H9 (cell line): ENCODE data around the gene RNF17. TPM values are rescaled to one million over a fixed set of nuclear protein-coding genes. Genes with fewer than 3 reads are reported as not detected.

Experiments used
- DNase-seq: peaks from one replicate; pipeline ENCODE4 v3.0.0-alpha.2; 2017
- H2AFZ ChIP-seq: one replicate; pipeline ENCODE4 v1.6.1; 2013; ENCODE audit warnings: mild to moderate bottlenecking, low read length, control low read depth, moderate library complexity
- H2AK5ac ChIP-seq: 2 replicates; pipeline ENCODE4 v1.6.1; 2013; ENCODE audit warnings: low read length, control low read depth, mixed read lengths; ENCODE audit not compliant: insufficient read length
- H2BK120ac ChIP-seq: one replicate; pipeline ENCODE4 v1.6.1; 2013; ENCODE audit warnings: low read depth, mild to moderate bottlenecking, low read length, control low read depth, inconsistent platforms; ENCODE audit not compliant: poor library complexity, severe bottlenecking
- H2BK12ac ChIP-seq: 2 replicates; pipeline ENCODE4 v1.6.1; 2013; ENCODE audit warnings: low read length, control low read depth, mixed read lengths, low read depth; ENCODE audit not compliant: insufficient read length
- H2BK15ac ChIP-seq: 2 replicates; pipeline ENCODE4 v1.6.1; 2013; ENCODE audit warnings: low read depth, low read length, control low read depth
- H2BK20ac ChIP-seq: one replicate; pipeline ENCODE4 v1.6.1; 2013; ENCODE audit warnings: low read depth, mild to moderate bottlenecking, low read length, control low read depth, inconsistent platforms; ENCODE audit not compliant: poor library complexity, severe bottlenecking
- H2BK5ac ChIP-seq: 2 replicates; pipeline ENCODE4 v1.6.1; 2013; ENCODE audit warnings: low read length, control low read depth, mixed read lengths; ENCODE audit not compliant: insufficient read length
- H3K14ac ChIP-seq: 2 replicates; pipeline ENCODE4 v1.6.1; 2013; ENCODE audit warnings: low read length, control low read depth; ENCODE audit not compliant: insufficient read depth
- H3K18ac ChIP-seq: 2 replicates; pipeline ENCODE4 v1.6.1; 2013; ENCODE audit warnings: low read depth, mild to moderate bottlenecking, mixed read lengths, low read length, control low read depth; ENCODE audit not compliant: insufficient read length
- H3K23ac ChIP-seq: 2 replicates; pipeline ENCODE4 v1.6.1; 2013; ENCODE audit warnings: low read length, control low read depth, mixed read lengths, low read depth; ENCODE audit not compliant: insufficient read length
- H3K23me2 ChIP-seq: 2 replicates; pipeline ENCODE4 v1.6.1; 2013; ENCODE audit warnings: low read depth, mild to moderate bottlenecking, mixed read lengths, low read length, control low read depth; ENCODE audit not compliant: insufficient read length, poor library complexity, severe bottlenecking
- H3K27ac ChIP-seq: 2 replicates; pipeline ENCODE4 v1.5.1; 2013; ENCODE audit warnings: low read length, control low read depth, mixed read lengths, low read depth; ENCODE audit not compliant: insufficient read length
- H3K27me3 ChIP-seq: 2 replicates; pipeline ENCODE4 v1.6.1; 2013; ENCODE audit warnings: low read length, control low read depth, inconsistent platforms; ENCODE audit not compliant: insufficient read depth
- H3K4ac ChIP-seq: 2 replicates; pipeline ENCODE4 v1.6.1; 2013; ENCODE audit warnings: low read depth, mild to moderate bottlenecking, control low read depth, inconsistent platforms, low read length, moderate library complexity
- H3K4me1 ChIP-seq: 2 replicates; pipeline ENCODE4 v1.6.1; 2013; ENCODE audit warnings: low read length, control low read depth, inconsistent platforms; ENCODE audit not compliant: insufficient read depth
- H3K4me2 ChIP-seq: 2 replicates; pipeline ENCODE4 v1.6.1; 2013; ENCODE audit warnings: low read length, control low read depth, mixed read lengths; ENCODE audit not compliant: insufficient read length, insufficient read depth
- H3K56ac ChIP-seq: 2 replicates; pipeline ENCODE4 v1.6.1; 2013; ENCODE audit warnings: low read depth, mild to moderate bottlenecking, mixed read lengths, low read length, control low read depth; ENCODE audit not compliant: insufficient read length
- H3K79me1 ChIP-seq: 2 replicates; pipeline ENCODE4 v1.6.1; 2013; ENCODE audit warnings: low read depth, mild to moderate bottlenecking, moderate library complexity, low read length, control low read depth, inconsistent platforms; ENCODE audit not compliant: insufficient read depth, poor library complexity, severe bottlenecking
- H3K79me2 ChIP-seq: 2 replicates; pipeline ENCODE4 v1.6.1; 2013; ENCODE audit warnings: low read length, control low read depth, inconsistent platforms; ENCODE audit not compliant: insufficient read depth
- H3K9ac ChIP-seq: 2 replicates; pipeline ENCODE4 v1.6.1; 2013; ENCODE audit warnings: low read length, control low read depth, mixed read lengths; ENCODE audit not compliant: insufficient read length; ENCODE audit errors: extremely low read depth
- H3K9me3 ChIP-seq: one replicate; pipeline ENCODE4 v1.6.1; 2013; ENCODE audit warnings: low read depth, low read length, inconsistent platforms; ENCODE audit not compliant: control insufficient read depth
- H3T11ph ChIP-seq: one replicate; pipeline ENCODE4 v1.6.1; 2013; ENCODE audit warnings: mild to moderate bottlenecking, low read length, control low read depth, inconsistent platforms
- H4K20me1 ChIP-seq: one replicate; pipeline ENCODE4 v1.6.1; 2013; ENCODE audit not compliant: control insufficient read depth, insufficient read length, insufficient read depth
- H4K5ac ChIP-seq: 2 replicates; pipeline ENCODE4 v1.6.1; 2013; ENCODE audit warnings: low read depth, mild to moderate bottlenecking, mixed read lengths, low read length, control low read depth; ENCODE audit not compliant: insufficient read length
- H4K8ac ChIP-seq: replicated peaks from 2 replicates; pipeline ENCODE4 v1.6.1; 2013; ENCODE audit warnings: low read length, control low read depth, mixed read lengths, low read depth; ENCODE audit not compliant: insufficient read length
- H4K91ac ChIP-seq: 2 replicates; pipeline ENCODE4 v1.6.1; 2013; ENCODE audit warnings: low read depth, mild to moderate bottlenecking, moderate library complexity, mixed read lengths, low read length, control low read depth; ENCODE audit not compliant: insufficient read length
- H3K27ac Mint-ChIP-seq, 3 experiments: 2 replicates in 2 of 3; 3 replicates in 1 of 3; pipeline ENCODE4 v1.8.0; 2020 to 2021; ENCODE audit warnings: mixed read lengths in 3 of 3, mild to moderate bottlenecking in 1 of 3, moderate library complexity in 1 of 3
- H3K27me3 Mint-ChIP-seq: 2 replicates; pipeline ENCODE4 v1.8.0; 2021; ENCODE audit warnings: low read depth, mild to moderate bottlenecking, moderate library complexity, mixed read lengths
- H3K36me3 Mint-ChIP-seq, 3 experiments: 2 replicates in 2 of 3; 3 replicates in 1 of 3; pipeline ENCODE4 v1.8.0; 2020 to 2021; ENCODE audit warnings: low read depth in 3 of 3, mixed read lengths in 3 of 3; ENCODE audit not compliant: insufficient read depth in 1 of 3
- H3K4me1 Mint-ChIP-seq, 2 experiments: 2 replicates each; pipeline ENCODE4 v1.8.0; 2020; ENCODE audit warnings: mixed read lengths in 2 of 2
- H3K4me3 Mint-ChIP-seq, 2 experiments: 2 replicates in 1 of 2; 3 replicates in 1 of 2; pipeline ENCODE4 v1.8.0; 2020 to 2021; ENCODE audit warnings: mild to moderate bottlenecking in 2 of 2, mixed read lengths in 2 of 2, moderate library complexity in 1 of 2
- H3K9me3 Mint-ChIP-seq, 2 experiments: 2 replicates in 1 of 2; 3 replicates in 1 of 2; pipeline ENCODE4 v1.8.0; 2020; ENCODE audit warnings: mild to moderate bottlenecking in 2 of 2, mixed read lengths in 2 of 2, moderate library complexity in 1 of 2
- CTCF ChIP-seq: fragments of 200-600 bp; sonication (generic); conservative IDR thresholded peaks from 3 replicates; pipeline ENCODE4 v1.8.0; 2021; ENCODE audit warnings: antibody characterized with exemption, mild to moderate bottlenecking
- WGBS: extraction: QIAGEN DNeasy Blood & Tissue Kit; methylation state at CpG from one replicate; pipeline ENCODE4 v1.1.7; 2013; ENCODE audit warnings: missing lambda C conversion rate, low lambda C conversion rate, mixed read lengths; ENCODE audit not compliant: insufficient read length; ENCODE audit errors: extremely low coverage; 5-methylcytosine and 5-hydroxymethylcytosine counted together
- long read RNA-seq: library from polyadenylated mRNA; unstranded; transcript quantifications from one replicate; pipeline ENCODE4 v2.0.0, GENCODE V29; 2020
- total RNA-seq: library from RNA; stranded (reverse); gene quantifications from 2 replicates; pipeline ENCODE4 v1.2.1, GENCODE V29; 2021

RNF17 gene, protein sequence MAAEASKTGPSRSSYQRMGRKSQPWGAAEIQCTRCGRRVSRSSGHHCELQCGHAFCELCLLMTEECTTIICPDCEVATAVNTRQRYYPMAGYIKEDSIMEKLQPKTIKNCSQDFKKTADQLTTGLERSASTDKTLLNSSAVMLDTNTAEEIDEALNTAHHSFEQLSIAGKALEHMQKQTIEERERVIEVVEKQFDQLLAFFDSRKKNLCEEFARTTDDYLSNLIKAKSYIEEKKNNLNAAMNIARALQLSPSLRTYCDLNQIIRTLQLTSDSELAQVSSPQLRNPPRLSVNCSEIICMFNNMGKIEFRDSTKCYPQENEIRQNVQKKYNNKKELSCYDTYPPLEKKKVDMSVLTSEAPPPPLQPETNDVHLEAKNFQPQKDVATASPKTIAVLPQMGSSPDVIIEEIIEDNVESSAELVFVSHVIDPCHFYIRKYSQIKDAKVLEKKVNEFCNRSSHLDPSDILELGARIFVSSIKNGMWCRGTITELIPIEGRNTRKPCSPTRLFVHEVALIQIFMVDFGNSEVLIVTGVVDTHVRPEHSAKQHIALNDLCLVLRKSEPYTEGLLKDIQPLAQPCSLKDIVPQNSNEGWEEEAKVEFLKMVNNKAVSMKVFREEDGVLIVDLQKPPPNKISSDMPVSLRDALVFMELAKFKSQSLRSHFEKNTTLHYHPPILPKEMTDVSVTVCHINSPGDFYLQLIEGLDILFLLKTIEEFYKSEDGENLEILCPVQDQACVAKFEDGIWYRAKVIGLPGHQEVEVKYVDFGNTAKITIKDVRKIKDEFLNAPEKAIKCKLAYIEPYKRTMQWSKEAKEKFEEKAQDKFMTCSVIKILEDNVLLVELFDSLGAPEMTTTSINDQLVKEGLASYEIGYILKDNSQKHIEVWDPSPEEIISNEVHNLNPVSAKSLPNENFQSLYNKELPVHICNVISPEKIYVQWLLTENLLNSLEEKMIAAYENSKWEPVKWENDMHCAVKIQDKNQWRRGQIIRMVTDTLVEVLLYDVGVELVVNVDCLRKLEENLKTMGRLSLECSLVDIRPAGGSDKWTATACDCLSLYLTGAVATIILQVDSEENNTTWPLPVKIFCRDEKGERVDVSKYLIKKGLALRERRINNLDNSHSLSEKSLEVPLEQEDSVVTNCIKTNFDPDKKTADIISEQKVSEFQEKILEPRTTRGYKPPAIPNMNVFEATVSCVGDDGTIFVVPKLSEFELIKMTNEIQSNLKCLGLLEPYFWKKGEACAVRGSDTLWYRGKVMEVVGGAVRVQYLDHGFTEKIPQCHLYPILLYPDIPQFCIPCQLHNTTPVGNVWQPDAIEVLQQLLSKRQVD (N-terminal part only)
- not detected in 2 replicates for total RNA-seq
- long read RNA-seq = 0 reads

GRCh38 chr13:24763596-24764275 lies at the start of gene RNF17:
TSS of gene RNF17 (plus strand) at chr13:24764169. CDS start at chr13:24764204, 35 bp downstream.
- H4K5ac ChIP-seq = no peak within 1 kb of the TSS
- Mint-ChIP-seq H3K9me3 (no peaks in the 10 kb centered on the region), H3K4me3 (no peak within 1 kb of the TSS), H3K4me1 (peaks cover 5% of the 10 kb centered on the region in 2 experiments; a peak in 3 of 4 replicates), H3K27me3 (no peaks in the 10 kb centered on the region; the same call in 1 of the 2 replicates), H3K27ac (no peak within 1 kb of the TSS), H3K36me3 (no peaks in the 10 kb centered on the region)
- no peak within 1 kb of the TSS for H3K18ac ChIP-seq
- H3K23ac ChIP-seq = no peak within 1 kb of the TSS
- no peak within 1 kb of the TSS for H3T11ph ChIP-seq
- no peak within 1 kb of the TSS for H2AFZ ChIP-seq
- H3K4ac ChIP-seq = no peak within 1 kb of the TSS
- H3K14ac ChIP-seq = no peak within 1 kb of the TSS
- no peaks in the 10 kb centered on the region for H3K79me2 ChIP-seq
- no peak within 1 kb of the TSS for H2BK15ac ChIP-seq
- H3K27ac ChIP-seq = no peak within 1 kb of the TSS
- H3K27me3 ChIP-seq = no peaks in the 10 kb centered on the region
- no peak within 1 kb of the TSS for H2BK120ac ChIP-seq
- H3K9ac ChIP-seq = no peak within 1 kb of the TSS
- no peak within 1 kb of the TSS for H3K4me2 ChIP-seq
- H2BK12ac ChIP-seq = no peak within 1 kb of the TSS
- H3K79me1 ChIP-seq = no peaks in the 10 kb centered on the region
- H3K4me1 ChIP-seq = no peaks in the 10 kb centered on the region
- H3K56ac ChIP-seq = no peak within 1 kb of the TSS
- no CpG with 5 or more reads among the region's 28 CpGs for WGBS
- H4K8ac ChIP-seq = no peak within 1 kb of the TSS
- no peaks in the 10 kb centered on the region for H3K9me3 ChIP-seq
- no peaks in the 10 kb centered on the region for H4K20me1 ChIP-seq
- no peak within 1 kb of the TSS for H2BK20ac ChIP-seq
- TF ChIP-seq CTCF = no peak
- H3K23me2 ChIP-seq = no peaks in the 10 kb centered on the region
- no peak within 1 kb of the TSS for H2BK5ac ChIP-seq
- no peak within 1 kb of the TSS for H4K91ac ChIP-seq
- no peak for DNase-seq
- H2AK5ac ChIP-seq = no peak within 1 kb of the TSS
